ENCODE results near the gene HMCN2. TPM values are rescaled to one million over a fixed set of nuclear protein-coding genes. Genes with fewer than 3 reads are reported as not detected.
A peak's percentile ranks its signal among the peaks of the same experiment; 100 is the strongest.

HMCN2 gene
- total RNA-seq, 1 experiment from 2014 or later = 5.6 TPM

DNA sequence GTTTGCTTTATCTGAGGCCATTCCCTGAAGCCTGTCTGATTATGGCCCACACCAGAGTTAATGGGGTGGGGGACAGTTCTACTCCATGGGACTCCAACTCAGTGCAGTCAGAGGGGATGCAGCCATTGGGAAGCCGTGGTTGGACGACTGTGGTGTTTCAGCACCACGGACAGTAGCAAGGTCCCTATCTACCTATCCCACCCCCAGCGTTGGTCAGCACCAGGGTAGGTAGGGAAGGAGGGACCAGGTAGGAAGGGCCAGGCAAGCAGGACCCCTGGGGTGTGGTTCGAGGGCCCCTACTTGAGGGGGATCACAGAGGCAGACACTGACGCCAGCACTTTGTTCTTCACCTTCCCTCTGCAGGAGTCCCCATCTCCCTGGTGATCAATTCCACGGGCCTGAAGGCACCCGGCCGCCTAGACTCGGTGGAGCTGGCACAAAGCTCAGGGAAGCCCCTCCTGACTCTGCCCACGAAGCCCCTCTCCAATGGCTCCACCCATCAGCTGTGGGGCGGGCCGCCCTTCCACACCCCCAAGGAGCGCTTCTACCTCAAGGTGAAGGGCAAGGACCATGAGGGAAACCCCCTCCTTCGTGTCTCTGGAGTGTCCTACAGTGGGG, 33.2 kb downstream of the HMCN2 start (continued):
- TF ChIP-seq, protein P1, sequence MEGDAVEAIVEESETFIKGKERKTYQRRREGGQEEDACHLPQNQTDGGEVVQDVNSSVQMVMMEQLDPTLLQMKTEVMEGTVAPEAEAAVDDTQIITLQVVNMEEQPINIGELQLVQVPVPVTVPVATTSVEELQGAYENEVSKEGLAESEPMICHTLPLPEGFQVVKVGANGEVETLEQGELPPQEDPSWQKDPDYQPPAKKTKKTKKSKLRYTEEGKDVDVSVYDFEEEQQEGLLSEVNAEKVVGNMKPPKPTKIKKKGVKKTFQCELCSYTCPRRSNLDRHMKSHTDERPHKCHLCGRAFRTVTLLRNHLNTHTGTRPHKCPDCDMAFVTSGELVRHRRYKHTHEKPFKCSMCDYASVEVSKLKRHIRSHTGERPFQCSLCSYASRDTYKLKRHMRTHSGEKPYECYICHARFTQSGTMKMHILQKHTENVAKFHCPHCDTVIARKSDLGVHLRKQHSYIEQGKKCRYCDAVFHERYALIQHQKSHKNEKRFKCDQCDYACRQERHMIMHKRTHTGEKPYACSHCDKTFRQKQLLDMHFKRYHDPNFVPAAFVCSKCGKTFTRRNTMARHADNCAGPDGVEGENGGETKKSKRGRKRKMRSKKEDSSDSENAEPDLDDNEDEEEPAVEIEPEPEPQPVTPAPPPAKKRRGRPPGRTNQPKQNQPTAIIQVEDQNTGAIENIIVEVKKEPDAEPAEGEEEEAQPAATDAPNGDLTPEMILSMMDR (IDR thresholded peaks at IDR 0.05) = no peak
- peak; percentile 69; the same call in 1 of the 2 replicates for TF ChIP-seq SMAD4 (CRISPR knock-in tag; IDR thresholded peaks at IDR 0.05)
- TF ChIP-seq, protein P2, sequence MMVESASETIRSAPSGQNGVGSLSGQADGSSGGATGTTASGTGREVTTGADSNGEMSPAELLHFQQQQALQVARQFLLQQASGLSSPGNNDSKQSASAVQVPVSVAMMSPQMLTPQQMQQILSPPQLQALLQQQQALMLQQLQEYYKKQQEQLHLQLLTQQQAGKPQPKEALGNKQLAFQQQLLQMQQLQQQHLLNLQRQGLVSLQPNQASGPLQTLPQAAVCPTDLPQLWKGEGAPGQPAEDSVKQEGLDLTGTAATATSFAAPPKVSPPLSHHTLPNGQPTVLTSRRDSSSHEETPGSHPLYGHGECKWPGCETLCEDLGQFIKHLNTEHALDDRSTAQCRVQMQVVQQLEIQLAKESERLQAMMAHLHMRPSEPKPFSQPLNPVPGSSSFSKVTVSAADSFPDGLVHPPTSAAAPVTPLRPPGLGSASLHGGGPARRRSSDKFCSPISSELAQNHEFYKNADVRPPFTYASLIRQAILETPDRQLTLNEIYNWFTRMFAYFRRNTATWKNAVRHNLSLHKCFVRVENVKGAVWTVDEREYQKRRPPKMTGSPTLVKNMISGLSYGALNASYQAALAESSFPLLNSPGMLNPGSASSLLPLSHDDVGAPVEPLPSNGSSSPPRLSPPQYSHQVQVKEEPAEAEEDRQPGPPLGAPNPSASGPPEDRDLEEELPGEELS (CRISPR knock-in tag; IDR thresholded peaks at IDR 0.05) = no peak
- TF ChIP-seq, protein P3, sequence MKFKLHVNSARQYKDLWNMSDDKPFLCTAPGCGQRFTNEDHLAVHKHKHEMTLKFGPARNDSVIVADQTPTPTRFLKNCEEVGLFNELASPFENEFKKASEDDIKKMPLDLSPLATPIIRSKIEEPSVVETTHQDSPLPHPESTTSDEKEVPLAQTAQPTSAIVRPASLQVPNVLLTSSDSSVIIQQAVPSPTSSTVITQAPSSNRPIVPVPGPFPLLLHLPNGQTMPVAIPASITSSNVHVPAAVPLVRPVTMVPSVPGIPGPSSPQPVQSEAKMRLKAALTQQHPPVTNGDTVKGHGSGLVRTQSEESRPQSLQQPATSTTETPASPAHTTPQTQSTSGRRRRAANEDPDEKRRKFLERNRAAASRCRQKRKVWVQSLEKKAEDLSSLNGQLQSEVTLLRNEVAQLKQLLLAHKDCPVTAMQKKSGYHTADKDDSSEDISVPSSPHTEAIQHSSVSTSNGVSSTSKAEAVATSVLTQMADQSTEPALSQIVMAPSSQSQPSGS (CRISPR knock-in tag; IDR thresholded peaks at IDR 0.05; ENCODE audit: borderline replicate concordance, low read depth) = no peak
- TF ChIP-seq ZBTB21 (CRISPR knock-in tag; IDR thresholded peaks at IDR 0.05; ENCODE audit: borderline replicate concordance) = no peak; the same call in 1 of the 2 replicates
- no peak for TF ChIP-seq ZNF671 (CRISPR knock-in tag; IDR thresholded peaks at IDR 0.05)
- no peak for TF ChIP-seq IRF2 (CRISPR knock-in tag; IDR thresholded peaks at IDR 0.05; ENCODE audit: borderline replicate concordance, low read depth)
- no peak for TF ChIP-seq USF2 (CRISPR knock-in tag; IDR thresholded peaks at IDR 0.05)
- TF ChIP-seq ZNF317 (CRISPR knock-in tag; IDR thresholded peaks at IDR 0.05; ENCODE audit: borderline replicate concordance, low read depth) = no peak
- no peak for TF ChIP-seq MYBL2 (CRISPR knock-in tag; IDR thresholded peaks at IDR 0.05)
- TF ChIP-seq ZNF423 (CRISPR knock-in tag; IDR thresholded peaks at IDR 0.05) = no peak
- no peak for TF ChIP-seq ATF6 (CRISPR knock-in tag; IDR thresholded peaks at IDR 0.05)
- TF ChIP-seq TP53 (CRISPR knock-in tag; IDR thresholded peaks at IDR 0.05) = no peak; the same call in 1 of the 2 replicates
- no peak for TF ChIP-seq ZNF396 (CRISPR knock-in tag; IDR thresholded peaks at IDR 0.05; ENCODE audit: borderline replicate concordance)
- peak; percentile 68; the same call in 1 of the 2 replicates for TF ChIP-seq FOXK1 (CRISPR knock-in tag; IDR thresholded peaks at IDR 0.05)
- TF ChIP-seq ELF4 (CRISPR knock-in tag; IDR thresholded peaks at IDR 0.05; ENCODE audit: low read depth) = no peak
- no peak for TF ChIP-seq OVOL2 (CRISPR knock-in tag; IDR thresholded peaks at IDR 0.05; ENCODE audit: borderline replicate concordance)
- TF ChIP-seq GRHL2 (CRISPR knock-in tag; IDR thresholded peaks at IDR 0.05; ENCODE audit: insufficient replicate concordance, severe bottlenecking) = no peak
- TF ChIP-seq AR (CRISPR knock-in tag; IDR thresholded peaks at IDR 0.05) = no peak
- TF ChIP-seq ZNF121 (CRISPR knock-in tag; IDR thresholded peaks at IDR 0.05) = peak; percentile 54; the same call in 1 of the 2 replicates
- TF ChIP-seq, protein P4, sequence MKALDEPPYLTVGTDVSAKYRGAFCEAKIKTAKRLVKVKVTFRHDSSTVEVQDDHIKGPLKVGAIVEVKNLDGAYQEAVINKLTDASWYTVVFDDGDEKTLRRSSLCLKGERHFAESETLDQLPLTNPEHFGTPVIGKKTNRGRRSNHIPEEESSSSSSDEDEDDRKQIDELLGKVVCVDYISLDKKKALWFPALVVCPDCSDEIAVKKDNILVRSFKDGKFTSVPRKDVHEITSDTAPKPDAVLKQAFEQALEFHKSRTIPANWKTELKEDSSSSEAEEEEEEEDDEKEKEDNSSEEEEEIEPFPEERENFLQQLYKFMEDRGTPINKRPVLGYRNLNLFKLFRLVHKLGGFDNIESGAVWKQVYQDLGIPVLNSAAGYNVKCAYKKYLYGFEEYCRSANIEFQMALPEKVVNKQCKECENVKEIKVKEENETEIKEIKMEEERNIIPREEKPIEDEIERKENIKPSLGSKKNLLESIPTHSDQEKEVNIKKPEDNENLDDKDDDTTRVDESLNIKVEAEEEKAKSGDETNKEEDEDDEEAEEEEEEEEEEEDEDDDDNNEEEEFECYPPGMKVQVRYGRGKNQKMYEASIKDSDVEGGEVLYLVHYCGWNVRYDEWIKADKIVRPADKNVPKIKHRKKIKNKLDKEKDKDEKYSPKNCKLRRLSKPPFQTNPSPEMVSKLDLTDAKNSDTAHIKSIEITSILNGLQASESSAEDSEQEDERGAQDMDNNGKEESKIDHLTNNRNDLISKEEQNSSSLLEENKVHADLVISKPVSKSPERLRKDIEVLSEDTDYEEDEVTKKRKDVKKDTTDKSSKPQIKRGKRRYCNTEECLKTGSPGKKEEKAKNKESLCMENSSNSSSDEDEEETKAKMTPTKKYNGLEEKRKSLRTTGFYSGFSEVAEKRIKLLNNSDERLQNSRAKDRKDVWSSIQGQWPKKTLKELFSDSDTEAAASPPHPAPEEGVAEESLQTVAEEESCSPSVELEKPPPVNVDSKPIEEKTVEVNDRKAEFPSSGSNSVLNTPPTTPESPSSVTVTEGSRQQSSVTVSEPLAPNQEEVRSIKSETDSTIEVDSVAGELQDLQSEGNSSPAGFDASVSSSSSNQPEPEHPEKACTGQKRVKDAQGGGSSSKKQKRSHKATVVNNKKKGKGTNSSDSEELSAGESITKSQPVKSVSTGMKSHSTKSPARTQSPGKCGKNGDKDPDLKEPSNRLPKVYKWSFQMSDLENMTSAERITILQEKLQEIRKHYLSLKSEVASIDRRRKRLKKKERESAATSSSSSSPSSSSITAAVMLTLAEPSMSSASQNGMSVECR (CRISPR knock-in tag; IDR thresholded peaks at IDR 0.05; ENCODE audit: borderline replicate concordance) = peak; percentile 47; the same call in 1 of the 2 replicates

Data from WTC11 (cell line).